ENCODE results near the gene PTGR1.

The PTGR1 gene

DNA sequence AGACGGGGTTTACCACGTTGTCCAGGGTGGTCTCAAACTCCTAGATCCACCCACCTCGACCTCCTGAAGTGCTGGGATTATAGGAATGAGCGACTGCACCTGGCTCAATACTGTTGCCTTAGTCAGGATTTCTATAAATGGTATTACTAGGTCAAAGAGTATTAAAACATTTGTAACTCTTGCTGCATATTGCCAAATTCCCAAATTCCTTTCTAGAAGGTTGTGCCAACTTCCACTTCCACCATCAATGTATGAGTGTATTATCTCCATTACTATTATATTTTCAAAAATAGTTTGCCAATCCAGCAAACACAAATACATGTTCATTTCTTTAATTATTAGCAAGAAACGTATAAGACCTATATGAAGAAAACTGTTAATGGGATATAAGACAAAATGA is 10.6 kb downstream of the PTGR1 start:
- TF ChIP-seq FOXM1 (IDR thresholded peaks at IDR 0.05; ENCODE audit: borderline replicate concordance, low read depth) (no peak), TCF12 (IDR thresholded peaks at IDR 0.05; ENCODE audit: low read depth) (no peak)
- TF ChIP-seq, protein P1, sequence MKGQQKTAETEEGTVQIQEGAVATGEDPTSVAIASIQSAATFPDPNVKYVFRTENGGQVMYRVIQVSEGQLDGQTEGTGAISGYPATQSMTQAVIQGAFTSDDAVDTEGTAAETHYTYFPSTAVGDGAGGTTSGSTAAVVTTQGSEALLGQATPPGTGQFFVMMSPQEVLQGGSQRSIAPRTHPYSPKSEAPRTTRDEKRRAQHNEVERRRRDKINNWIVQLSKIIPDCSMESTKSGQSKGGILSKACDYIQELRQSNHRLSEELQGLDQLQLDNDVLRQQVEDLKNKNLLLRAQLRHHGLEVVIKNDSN (IDR thresholded peaks at IDR 0.05), result no peak

DNA sequence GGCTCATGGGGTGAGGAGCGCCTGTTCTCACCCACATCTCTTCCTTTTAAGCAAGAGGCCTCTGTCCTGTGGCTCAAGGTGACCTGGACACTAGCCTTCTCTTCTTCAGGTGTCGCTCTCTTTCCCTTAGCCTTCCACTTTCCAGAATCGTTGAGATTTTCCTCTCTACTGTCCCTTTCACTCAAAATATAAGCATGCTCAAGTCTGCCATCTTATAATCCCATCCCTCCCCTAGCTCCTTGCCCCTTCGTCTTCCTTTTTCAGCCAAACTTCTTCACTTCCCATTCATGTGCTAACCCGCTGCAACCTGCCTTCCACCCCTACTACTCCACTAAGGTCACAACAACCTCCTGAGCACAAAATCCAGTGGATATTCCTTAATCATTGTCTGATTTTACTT is 13.1 kb downstream of the PTGR1 start:
- TF ChIP-seq NFIC (IDR thresholded peaks at IDR 0.05), result no peak
- TF ChIP-seq RAD21 (IDR thresholded peaks at IDR 0.05; ENCODE audit: low read depth), result no peak
- TF ChIP-seq, protein P1 (IDR thresholded peaks at IDR 0.05), result no peak
- no peak for TF ChIP-seq TCF12 (IDR thresholded peaks at IDR 0.05; ENCODE audit: low read depth)
- no peak for TF ChIP-seq ZBTB7A (IDR thresholded peaks at IDR 0.05; ENCODE audit: low read depth)
- TF ChIP-seq, protein P2, sequence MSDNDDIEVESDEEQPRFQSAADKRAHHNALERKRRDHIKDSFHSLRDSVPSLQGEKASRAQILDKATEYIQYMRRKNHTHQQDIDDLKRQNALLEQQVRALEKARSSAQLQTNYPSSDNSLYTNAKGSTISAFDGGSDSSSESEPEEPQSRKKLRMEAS (IDR thresholded peaks at IDR 0.05), result no peak
- no peak for TF ChIP-seq EP300 (IDR thresholded peaks at IDR 0.05; ENCODE audit: borderline replicate concordance)
- TF ChIP-seq, protein P3, sequence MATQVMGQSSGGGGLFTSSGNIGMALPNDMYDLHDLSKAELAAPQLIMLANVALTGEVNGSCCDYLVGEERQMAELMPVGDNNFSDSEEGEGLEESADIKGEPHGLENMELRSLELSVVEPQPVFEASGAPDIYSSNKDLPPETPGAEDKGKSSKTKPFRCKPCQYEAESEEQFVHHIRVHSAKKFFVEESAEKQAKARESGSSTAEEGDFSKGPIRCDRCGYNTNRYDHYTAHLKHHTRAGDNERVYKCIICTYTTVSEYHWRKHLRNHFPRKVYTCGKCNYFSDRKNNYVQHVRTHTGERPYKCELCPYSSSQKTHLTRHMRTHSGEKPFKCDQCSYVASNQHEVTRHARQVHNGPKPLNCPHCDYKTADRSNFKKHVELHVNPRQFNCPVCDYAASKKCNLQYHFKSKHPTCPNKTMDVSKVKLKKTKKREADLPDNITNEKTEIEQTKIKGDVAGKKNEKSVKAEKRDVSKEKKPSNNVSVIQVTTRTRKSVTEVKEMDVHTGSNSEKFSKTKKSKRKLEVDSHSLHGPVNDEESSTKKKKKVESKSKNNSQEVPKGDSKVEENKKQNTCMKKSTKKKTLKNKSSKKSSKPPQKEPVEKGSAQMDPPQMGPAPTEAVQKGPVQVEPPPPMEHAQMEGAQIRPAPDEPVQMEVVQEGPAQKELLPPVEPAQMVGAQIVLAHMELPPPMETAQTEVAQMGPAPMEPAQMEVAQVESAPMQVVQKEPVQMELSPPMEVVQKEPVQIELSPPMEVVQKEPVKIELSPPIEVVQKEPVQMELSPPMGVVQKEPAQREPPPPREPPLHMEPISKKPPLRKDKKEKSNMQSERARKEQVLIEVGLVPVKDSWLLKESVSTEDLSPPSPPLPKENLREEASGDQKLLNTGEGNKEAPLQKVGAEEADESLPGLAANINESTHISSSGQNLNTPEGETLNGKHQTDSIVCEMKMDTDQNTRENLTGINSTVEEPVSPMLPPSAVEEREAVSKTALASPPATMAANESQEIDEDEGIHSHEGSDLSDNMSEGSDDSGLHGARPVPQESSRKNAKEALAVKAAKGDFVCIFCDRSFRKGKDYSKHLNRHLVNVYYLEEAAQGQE (IDR thresholded peaks at IDR 0.05; ENCODE audit: low read depth), result no peak
- no peak for TF ChIP-seq CREB1 (IDR thresholded peaks at IDR 0.05; ENCODE audit: low read depth)
- TF ChIP-seq FOXM1 (IDR thresholded peaks at IDR 0.05; ENCODE audit: borderline replicate concordance, low read depth), result no peak
- no peak for TF ChIP-seq EGR1 (IDR thresholded peaks at IDR 0.05)
- TF ChIP-seq TAF1 (IDR thresholded peaks at IDR 0.05; ENCODE audit: low read depth), result no peak
- no peak for TF ChIP-seq YY1 (IDR thresholded peaks at IDR 0.05; ENCODE audit: low read depth)

DNA sequence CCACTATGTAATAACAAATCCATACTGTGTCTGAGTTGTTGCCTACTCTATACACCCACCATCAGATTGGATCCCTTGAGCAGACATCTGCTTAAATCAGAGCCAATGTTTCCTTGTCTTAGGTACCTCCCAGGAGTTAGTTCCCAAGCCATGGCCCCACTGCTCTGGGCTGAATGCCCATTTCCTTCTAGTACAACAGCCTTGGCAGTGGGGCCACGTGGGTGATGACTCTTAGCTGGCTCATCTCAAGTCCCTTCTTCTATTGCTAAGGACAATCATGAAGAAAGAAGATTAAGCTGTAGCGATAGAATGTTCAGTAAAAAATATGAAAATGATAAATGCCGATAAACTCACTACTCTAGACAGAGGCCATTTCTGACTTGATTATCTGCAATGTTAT is 16.6 kb downstream of the PTGR1 start:
- no peak for TF ChIP-seq ZBTB7A (IDR thresholded peaks at IDR 0.05; ENCODE audit: low read depth)
- no peak for TF ChIP-seq EP300 (IDR thresholded peaks at IDR 0.05; ENCODE audit: borderline replicate concordance)
- TF ChIP-seq TCF12 (IDR thresholded peaks at IDR 0.05; ENCODE audit: low read depth), result no peak
- no peak for TF ChIP-seq EGR1 (IDR thresholded peaks at IDR 0.05)
- no peak for TF ChIP-seq TAF1 (IDR thresholded peaks at IDR 0.05; ENCODE audit: low read depth)

DNA sequence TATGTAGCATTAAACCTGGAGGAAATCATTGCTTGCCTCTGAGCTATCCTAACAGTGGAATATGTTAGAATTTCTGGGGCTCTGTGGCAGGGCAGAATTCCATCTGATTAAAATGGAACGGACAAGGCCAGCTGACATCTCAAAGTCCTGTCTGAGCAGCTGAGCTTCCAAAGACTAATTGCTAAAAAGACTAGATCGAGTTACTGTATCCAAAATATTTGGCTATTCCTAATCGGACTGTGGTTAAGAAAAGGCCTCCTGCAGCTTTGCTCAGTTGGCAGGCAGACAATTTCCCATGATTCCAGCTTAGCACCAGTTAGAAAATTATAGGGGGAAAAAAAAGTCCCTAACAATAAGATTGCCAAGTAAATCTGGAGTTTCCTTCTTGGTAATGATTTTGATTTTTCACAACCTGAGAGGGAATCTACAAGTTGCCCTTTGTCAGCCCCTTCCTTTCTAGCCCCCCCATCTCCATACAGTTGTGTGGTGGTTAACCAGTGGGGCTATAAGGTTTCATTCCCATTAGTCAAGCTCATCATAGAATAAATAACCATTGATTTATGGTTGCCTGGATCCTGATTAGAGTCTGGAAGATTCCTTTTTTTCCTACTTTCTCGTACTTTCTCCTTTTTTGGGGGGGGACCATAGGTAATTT is 26.4 kb downstream of the PTGR1 start:
- no peak for TF ChIP-seq TCF12 (IDR thresholded peaks at IDR 0.05; ENCODE audit: low read depth)
- TF ChIP-seq NFIC (IDR thresholded peaks at IDR 0.05), result peak; percentile 47

DNA sequence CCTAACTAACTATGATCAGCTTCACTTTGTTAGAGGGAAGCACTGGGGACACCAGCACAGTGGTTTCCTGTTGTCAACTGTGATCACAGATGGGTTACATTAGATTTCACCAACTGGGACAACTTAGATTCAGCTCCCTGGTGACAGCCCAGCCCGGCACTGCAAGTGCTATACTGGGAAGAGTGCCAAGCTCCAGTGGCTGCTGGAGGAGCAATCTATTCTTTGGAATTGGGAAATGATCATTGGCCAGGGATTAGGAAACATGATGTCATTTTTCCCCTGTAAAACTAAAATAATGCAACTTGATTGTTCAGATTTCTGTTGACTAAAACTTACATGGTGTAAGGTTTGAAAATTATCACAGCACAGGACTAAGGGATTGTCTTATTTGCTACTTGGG is 33.2 kb downstream of the PTGR1 start:
- TF ChIP-seq YY1 (IDR thresholded peaks at IDR 0.05; ENCODE audit: low read depth) (no peak), CEBPB (IDR thresholded peaks at IDR 0.05) (no peak), RAD21 (IDR thresholded peaks at IDR 0.05; ENCODE audit: low read depth) (no peak), TEAD4 (IDR thresholded peaks at IDR 0.05) (no peak), EGR1 (IDR thresholded peaks at IDR 0.05) (no peak), EP300 (IDR thresholded peaks at IDR 0.05; ENCODE audit: borderline replicate concordance) (no peak), TAF1 (IDR thresholded peaks at IDR 0.05; ENCODE audit: low read depth) (no peak), NFIC (IDR thresholded peaks at IDR 0.05) (no peak), CREB1 (IDR thresholded peaks at IDR 0.05; ENCODE audit: low read depth) (no peak), TCF12 (IDR thresholded peaks at IDR 0.05; ENCODE audit: low read depth) (no peak)
- TF ChIP-seq, protein P2 (IDR thresholded peaks at IDR 0.05), result no peak
- TF ChIP-seq, protein P3 (IDR thresholded peaks at IDR 0.05; ENCODE audit: low read depth), result no peak

DNA sequence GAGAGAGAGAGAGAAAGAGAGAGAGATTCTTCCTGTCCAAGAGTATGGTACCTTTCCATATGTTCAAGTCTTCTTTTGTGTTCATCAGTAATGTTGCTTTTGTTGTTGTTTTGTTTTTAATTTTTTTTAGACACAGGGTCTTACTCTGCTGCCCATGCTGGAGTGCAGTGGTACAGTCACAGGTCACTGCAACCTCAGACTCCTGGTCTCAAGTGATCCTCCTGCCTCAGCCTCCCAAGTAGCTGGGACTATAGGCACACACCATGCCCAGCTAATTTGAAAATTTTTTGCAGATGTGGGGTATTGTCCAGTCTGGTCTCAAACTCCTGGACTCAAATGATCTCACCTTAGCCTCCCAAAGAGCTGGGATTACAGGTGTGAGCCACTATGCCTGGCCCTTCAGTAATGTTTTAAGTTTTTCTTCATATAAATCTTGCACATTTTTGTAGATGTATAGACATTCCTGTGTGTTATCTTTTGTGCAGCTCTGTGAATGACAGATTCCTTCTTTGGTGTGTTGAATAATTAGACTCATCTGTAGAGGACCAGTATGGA is 38.2 kb downstream of the PTGR1 start:
- TF ChIP-seq, protein P1 (IDR thresholded peaks at IDR 0.05), result no peak
- TF ChIP-seq EGR1 (IDR thresholded peaks at IDR 0.05) (no peak), TAF1 (IDR thresholded peaks at IDR 0.05; ENCODE audit: low read depth) (no peak), CEBPB (IDR thresholded peaks at IDR 0.05) (no peak), TEAD4 (IDR thresholded peaks at IDR 0.05) (no peak), ZBTB7A (IDR thresholded peaks at IDR 0.05; ENCODE audit: low read depth) (no peak)
